Astrocyte of the spinal cord (primary cell): ENCODE measurements around the gene SYDE1.

Source experiments
- DNase-seq: peaks from one replicate; pipeline ENCODE4 v3.0.0; 2011; ENCODE audit warnings: low read depth, low spot score
- H3K4me3 ChIP-seq: 2 replicates; pipeline ENCODE4 v1.5.1; 2011; ENCODE audit warnings: low read depth, mild to moderate bottlenecking, low read length, moderate library complexity
- in situ Hi-C: cut with HindIII; loops from 2 replicates; pipeline ENCODE4 v1.10.0; 2017; ENCODE audit warnings: low sequenced_read_pairs
- TF ChIP-seq, protein P1 (sequence below): IDR thresholded peaks from 2 replicates; pipeline ENCODE4 v1.5.1; 2012; ENCODE audit warnings: low read depth, mild to moderate bottlenecking, low read length, inconsistent platforms

SYDE1 gene

DNA sequence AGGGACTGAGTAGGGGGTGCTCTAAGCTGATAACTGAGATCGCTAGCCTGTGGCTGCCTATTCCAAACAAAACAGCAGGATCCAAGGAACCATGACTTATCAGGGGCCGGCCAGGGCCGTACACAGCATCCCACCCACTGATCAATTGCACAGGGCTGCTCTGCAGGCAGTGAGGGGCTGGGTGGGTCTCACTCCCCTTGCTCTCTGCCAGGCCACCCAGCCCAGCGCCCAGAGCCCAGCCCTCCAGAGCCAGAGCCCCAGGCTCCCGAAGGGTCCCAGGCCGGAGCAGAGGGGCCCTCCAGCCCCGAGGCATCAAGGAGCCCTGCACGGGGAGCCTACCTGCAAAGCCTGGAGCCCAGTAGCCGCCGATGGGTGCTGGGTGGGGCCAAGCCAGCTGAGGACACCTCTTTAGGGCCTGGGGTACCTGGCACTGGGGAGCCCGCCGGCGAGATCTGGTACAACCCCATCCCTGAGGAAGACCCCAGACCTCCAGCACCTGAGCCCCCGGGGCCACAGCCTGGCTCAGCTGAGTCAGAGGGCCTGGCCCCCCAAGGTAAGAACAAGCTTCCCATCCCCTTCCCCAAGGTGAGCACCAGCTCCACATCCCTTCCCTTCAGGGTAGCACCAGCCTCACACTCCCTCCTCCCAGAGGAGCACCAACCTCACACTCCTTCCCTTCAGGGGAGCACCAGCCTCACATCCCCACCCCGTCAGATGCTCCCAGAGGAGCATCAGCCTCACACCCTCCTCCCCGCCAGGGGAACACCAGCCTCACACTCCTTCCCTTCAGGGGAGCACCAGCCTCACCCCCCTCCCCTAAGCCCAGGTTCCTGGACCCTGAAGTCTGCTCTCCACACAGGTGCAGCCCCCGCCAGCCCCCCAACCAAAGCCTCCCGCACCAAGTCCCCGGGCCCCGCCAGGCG is 1.9 kb downstream of the SYDE1 start:
- in situ Hi-C loops, result no loop called here
- H3K4me3 ChIP-seq, result peak overlapping the region; percentile 77
- TF ChIP-seq, protein P1, sequence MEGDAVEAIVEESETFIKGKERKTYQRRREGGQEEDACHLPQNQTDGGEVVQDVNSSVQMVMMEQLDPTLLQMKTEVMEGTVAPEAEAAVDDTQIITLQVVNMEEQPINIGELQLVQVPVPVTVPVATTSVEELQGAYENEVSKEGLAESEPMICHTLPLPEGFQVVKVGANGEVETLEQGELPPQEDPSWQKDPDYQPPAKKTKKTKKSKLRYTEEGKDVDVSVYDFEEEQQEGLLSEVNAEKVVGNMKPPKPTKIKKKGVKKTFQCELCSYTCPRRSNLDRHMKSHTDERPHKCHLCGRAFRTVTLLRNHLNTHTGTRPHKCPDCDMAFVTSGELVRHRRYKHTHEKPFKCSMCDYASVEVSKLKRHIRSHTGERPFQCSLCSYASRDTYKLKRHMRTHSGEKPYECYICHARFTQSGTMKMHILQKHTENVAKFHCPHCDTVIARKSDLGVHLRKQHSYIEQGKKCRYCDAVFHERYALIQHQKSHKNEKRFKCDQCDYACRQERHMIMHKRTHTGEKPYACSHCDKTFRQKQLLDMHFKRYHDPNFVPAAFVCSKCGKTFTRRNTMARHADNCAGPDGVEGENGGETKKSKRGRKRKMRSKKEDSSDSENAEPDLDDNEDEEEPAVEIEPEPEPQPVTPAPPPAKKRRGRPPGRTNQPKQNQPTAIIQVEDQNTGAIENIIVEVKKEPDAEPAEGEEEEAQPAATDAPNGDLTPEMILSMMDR, result no peak
- DNase-seq, result no peak

DNA sequence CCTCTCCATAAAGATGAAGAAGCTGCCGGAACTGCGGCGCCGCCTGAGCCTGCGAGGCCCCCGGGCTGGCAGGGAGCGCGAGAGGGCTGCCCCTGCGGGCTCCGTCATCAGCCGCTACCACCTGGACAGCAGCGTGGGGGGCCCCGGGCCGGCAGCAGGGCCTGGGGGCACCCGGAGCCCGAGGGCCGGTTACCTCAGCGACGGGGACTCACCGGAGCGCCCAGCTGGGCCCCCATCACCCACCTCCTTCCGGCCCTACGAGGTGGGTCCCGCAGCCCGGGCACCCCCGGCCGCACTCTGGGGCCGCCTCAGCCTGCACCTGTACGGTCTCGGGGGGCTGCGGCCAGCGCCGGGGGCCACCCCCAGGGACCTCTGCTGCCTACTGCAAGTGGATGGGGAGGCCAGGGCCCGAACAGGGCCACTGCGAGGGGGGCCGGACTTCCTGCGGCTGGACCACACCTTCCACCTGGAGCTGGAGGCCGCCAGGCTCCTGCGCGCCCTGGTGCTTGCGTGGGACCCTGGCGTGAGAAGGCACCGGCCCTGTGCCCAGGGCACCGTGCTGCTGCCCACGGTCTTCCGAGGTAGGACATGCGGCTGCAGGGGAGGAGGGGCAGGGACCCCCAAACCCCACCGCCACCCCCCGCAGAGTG is 2.7 kb downstream of the SYDE1 start:
- in situ Hi-C loops, result no loop called here
- TF ChIP-seq, protein P1, result no peak
- DNase-seq, result no peak
- H3K4me3 ChIP-seq, result no peak overlapping the region

DNA sequence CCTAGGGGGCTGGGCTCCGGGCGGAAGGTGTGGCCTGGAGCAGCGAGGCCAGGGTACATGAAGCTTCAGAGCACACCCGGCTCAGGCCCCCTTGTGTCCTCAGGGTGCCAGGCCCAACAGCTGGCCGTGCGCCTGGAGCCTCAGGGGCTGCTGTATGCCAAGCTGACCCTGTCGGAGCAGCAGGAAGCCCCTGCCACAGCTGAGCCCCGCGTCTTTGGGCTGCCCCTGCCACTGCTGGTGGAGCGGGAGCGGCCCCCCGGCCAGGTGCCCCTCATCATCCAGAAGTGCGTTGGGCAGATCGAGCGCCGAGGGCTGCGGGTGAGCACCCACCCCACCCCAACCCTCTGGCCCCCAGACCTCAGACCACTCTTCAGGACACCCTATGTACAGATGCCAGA is 3.2 kb downstream of the SYDE1 start:
- no peak for DNase-seq
- TF ChIP-seq, protein P1, result no peak
- in situ Hi-C loops, result no loop called here
- no peak overlapping the region for H3K4me3 ChIP-seq

DNA sequence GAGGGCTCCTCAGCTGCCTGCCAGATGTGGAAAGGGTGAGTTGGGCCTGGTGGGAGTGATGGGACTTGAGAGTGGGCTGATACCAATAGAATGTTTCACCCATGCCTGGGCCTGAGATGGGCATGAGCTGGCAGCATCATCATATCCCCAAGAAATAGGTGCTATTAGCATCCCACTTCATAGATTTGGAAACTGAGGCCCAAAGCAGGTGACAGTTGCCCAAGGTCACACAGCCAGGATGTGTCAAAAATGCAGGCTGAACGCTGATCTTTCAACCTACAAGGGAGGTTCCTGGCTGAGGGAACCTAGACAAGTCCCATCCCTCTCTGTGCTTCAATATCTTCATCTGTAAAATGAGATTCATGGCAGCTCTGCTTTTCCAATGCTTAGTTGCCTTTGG is 4.6 kb downstream of the SYDE1 start:
- DNase-seq, result no peak
- TF ChIP-seq, protein P1, result no peak
- in situ Hi-C loops, result no loop called here
- no peak overlapping the region for H3K4me3 ChIP-seq

DNA sequence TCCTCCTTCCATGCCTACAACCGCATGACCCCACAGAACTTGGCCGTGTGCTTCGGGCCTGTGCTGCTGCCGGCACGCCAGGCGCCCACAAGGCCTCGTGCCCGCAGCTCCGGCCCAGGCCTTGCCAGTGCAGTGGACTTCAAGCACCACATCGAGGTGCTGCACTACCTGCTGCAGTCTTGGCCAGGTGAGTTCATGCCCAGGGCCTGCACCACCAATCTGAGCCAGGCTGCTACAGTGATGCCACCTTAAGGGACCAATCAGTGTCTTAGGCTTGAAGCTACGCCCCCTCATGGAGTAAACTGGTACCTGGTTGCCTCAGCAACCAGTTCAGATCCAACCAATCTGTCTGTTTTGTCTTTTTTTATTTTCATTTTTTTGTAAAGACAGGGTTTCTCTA is 5.2 kb downstream of the SYDE1 start:
- in situ Hi-C loops, result no loop called here

More for the DNA sequence above, 5.2 kb downstream of the SYDE1 start:
- TF ChIP-seq, protein P1, result no peak
- H3K4me3 ChIP-seq, result no peak overlapping the region
- no peak for DNase-seq
